ENCODE data around the gene ASB18.

DNA sequence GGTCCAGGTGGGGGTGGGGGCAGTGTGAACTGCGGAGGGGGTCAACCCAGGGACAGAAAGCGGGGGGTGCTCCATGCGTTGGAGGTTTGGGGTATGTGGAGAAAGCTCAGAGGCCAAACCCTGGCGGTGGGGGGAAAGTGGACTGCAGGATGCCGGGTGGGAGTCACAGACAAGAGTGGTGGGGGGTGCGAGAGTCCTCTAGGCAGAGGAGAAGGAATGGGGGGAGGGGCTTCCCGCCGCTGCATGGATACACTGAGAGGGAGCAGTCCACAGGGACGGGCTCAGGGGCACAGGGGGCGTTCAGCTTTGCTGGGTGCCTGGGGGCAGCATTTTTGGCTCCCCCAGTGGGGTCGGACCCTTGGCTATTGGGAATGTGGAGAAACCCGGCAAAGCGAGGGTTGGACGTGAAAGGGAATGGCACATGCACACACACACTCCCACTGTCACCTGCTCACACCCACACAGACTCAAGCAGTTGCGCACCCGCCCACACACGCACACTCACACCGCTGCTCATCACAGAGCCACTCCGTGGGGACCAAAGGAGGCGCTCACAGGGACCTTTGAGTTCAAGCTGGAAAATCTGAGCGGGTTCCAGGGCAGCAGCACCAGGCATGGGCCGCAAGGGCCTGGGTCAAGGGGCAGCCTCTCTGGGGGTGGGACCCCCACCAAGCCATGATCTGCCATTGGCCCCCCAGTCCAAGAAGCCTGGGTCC lies 103.7 kb downstream of the ASB18 start:
- TF ChIP-seq, protein P1, sequence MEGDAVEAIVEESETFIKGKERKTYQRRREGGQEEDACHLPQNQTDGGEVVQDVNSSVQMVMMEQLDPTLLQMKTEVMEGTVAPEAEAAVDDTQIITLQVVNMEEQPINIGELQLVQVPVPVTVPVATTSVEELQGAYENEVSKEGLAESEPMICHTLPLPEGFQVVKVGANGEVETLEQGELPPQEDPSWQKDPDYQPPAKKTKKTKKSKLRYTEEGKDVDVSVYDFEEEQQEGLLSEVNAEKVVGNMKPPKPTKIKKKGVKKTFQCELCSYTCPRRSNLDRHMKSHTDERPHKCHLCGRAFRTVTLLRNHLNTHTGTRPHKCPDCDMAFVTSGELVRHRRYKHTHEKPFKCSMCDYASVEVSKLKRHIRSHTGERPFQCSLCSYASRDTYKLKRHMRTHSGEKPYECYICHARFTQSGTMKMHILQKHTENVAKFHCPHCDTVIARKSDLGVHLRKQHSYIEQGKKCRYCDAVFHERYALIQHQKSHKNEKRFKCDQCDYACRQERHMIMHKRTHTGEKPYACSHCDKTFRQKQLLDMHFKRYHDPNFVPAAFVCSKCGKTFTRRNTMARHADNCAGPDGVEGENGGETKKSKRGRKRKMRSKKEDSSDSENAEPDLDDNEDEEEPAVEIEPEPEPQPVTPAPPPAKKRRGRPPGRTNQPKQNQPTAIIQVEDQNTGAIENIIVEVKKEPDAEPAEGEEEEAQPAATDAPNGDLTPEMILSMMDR (IDR thresholded peaks at IDR 0.05; ENCODE audit: low read length), result no peak
- no peak for TF ChIP-seq EZH2 (optimal IDR thresholded peaks at IDR 0.05; ENCODE audit: low read depth, low read length)
